ENCODE data around the gene SPCS2.
"Not testable (repeated sequence)": the region's sequence is repeated elsewhere in the genome, so short reads cannot be mapped to it uniquely, and the experiment has no call there.

Gene SPCS2

GRCh38 chr11:74953451-74953850 is 4.4 kb downstream of the SPCS2 start:
- in situ Hi-C loops (cut with HindIII; ENCODE audit: low sequenced_read_pairs): no loop called here
- TF ChIP-seq CTCF (IDR thresholded peaks at IDR 0.05; ENCODE audit: low read depth, low read length, missing control alignments): no peak
- DNase-seq (ENCODE audit: low read depth): no peak
- no peak overlapping the region for H3K4me3 ChIP-seq (ENCODE audit: low read depth, low read length)

GRCh38 chr11:74954199-74954598 is 5.1 kb downstream of the SPCS2 start:
- TF ChIP-seq CTCF (IDR thresholded peaks at IDR 0.05; ENCODE audit: low read depth, low read length, missing control alignments): no peak
- DNase-seq (ENCODE audit: low read depth): no peak
- in situ Hi-C loops (cut with HindIII; ENCODE audit: low sequenced_read_pairs): no loop called here
- H3K4me3 ChIP-seq (ENCODE audit: low read depth, low read length): no peak overlapping the region

GRCh38 chr11:74956397-74957015 is 7.4 kb downstream of the SPCS2 start:
- H3K4me3 ChIP-seq (ENCODE audit: low read depth, low read length): no peak overlapping the region
- in situ Hi-C loops (cut with HindIII; ENCODE audit: low sequenced_read_pairs): no loop called here
- no peak for DNase-seq (ENCODE audit: low read depth)
- TF ChIP-seq CTCF (IDR thresholded peaks at IDR 0.05; ENCODE audit: low read depth, low read length, missing control alignments): no peak

- no peak for DNase-seq (ENCODE audit: low read depth)
- in situ Hi-C loops (cut with HindIII; ENCODE audit: low sequenced_read_pairs): no loop called here
- TF ChIP-seq CTCF (IDR thresholded peaks at IDR 0.05; ENCODE audit: low read depth, low read length, missing control alignments): no peak
- H3K4me3 ChIP-seq (ENCODE audit: low read depth, low read length): no peak overlapping the region
Measured at GRCh38 chr11:74957937-74958629, 9.0 kb downstream of the SPCS2 start.

- in situ Hi-C loops (cut with HindIII; ENCODE audit: low sequenced_read_pairs); H3K4me3 ChIP-seq (ENCODE audit: low read depth, low read length); DNase-seq (ENCODE audit: low read depth): not testable (repeated sequence)
Measured at GRCh38 chr11:74960128-74960527, 11.1 kb downstream of the SPCS2 start.

- in situ Hi-C loops (cut with HindIII; ENCODE audit: low sequenced_read_pairs): no loop called here
- TF ChIP-seq CTCF (IDR thresholded peaks at IDR 0.05; ENCODE audit: low read depth, low read length, missing control alignments): no peak
- no peak for DNase-seq (ENCODE audit: low read depth)
Measured at GRCh38 chr11:74966651-74967050, 17.6 kb downstream of the SPCS2 start.

GRCh38 chr11:74970852-74971395 is 21.9 kb downstream of the SPCS2 start:
- TF ChIP-seq CTCF (IDR thresholded peaks at IDR 0.05; ENCODE audit: low read depth, low read length, missing control alignments): no peak
- H3K4me3 ChIP-seq (ENCODE audit: low read depth, low read length): no peak overlapping the region
- no peak for DNase-seq (ENCODE audit: low read depth)
- in situ Hi-C loops (cut with HindIII; ENCODE audit: low sequenced_read_pairs): no loop called here

More at GRCh38 chr11:74966651-74967050, 17.6 kb downstream of the SPCS2 start:
- no peak overlapping the region for H3K4me3 ChIP-seq (ENCODE audit: low read depth, low read length)
